HCT116 (cell line): ENCODE data around the gene APOD. TPM values are rescaled to one million over a fixed set of nuclear protein-coding genes. Genes with fewer than 3 reads are reported as not detected.

Source experiments
- ATAC-seq: fragments of 200-7000 bp; cut with Tn5 transposase; 2 replicates; pipeline ENCODE4 v1.9.1; 2020; ENCODE audit warnings: mild to moderate bottlenecking, moderate library complexity
- BruUV-seq: library from RNA; stranded (reverse); fragments of 400-500 nt; replicated peaks from 2 replicates; lab custom pipeline; 2021; lab: Mats Ljungman, UMichigan
- CTCF ChIA-PET: fragments of 300-600 bp; sonication (Branson Sonifier 250); formaldehyde crosslinking; loops from one replicate; lab custom pipeline; 2021; ENCODE audit warnings: antibody characterized with exemption; lab: Charles Lee
- POLR2A ChIA-PET: fragments of 300-600, 350-600 bp; sonication (Branson Sonifier 250); formaldehyde crosslinking; loops from one replicate; lab custom pipeline; 2021; ENCODE audit warnings: antibody characterized with exemption; lab: Charles Lee
- RAD21 ChIA-PET, 2 experiments: fragments of 300-600 bp; sonication (Branson Sonifier 250); formaldehyde crosslinking; loops; one replicate each; lab custom pipeline; 2023; ENCODE audit warnings: low total read pairs in 2 of 2; ENCODE audit not compliant: uncharacterized antibody in 2 of 2, unreplicated experiment in 2 of 2, low non-redundant PET in 1 of 2; lab: Charles Lee
- DNase-seq: peaks from one replicate; pipeline ENCODE4 v3.0.0-alpha.2; 2010; ENCODE audit warnings: low read depth, low spot score
- H2AFZ ChIP-seq: fragments of 200-600 bp; shearing (Covaris generic), sonication (generic); 2 replicates; pipeline ENCODE4 v1.6.1; 2017; ENCODE audit warnings: low read depth, mixed run types, mixed read lengths, antibody characterized with exemption, low read length; ENCODE audit not compliant: poor library complexity, severe bottlenecking
- H3K27ac ChIP-seq: 2 replicates; pipeline ENCODE4 v1.5.1; 2012; ENCODE audit warnings: low read depth, low read length
- H3K27me3 ChIP-seq: fragments of 200-600 bp; sonication (generic); 2 replicates; pipeline ENCODE4 v1.6.1; 2016; ENCODE audit warnings: mixed run types, low read length, mixed read lengths; ENCODE audit not compliant: insufficient read depth
- H3K36me3 ChIP-seq, 2 experiments: fragments of 200-500 bp in 1 of 2; fragments of 200-600 bp in 1 of 2; sonication (Bioruptor generic) in 1 of 2; sonication (generic) in 1 of 2; 2 replicates each; pipeline versions ENCODE4 v1.5.1 to v1.6.1; 2014 to 2016; ENCODE audit warnings: low read length in 2 of 2, inconsistent platforms in 1 of 2, mixed read lengths in 1 of 2, mixed run types in 1 of 2; ENCODE audit not compliant: insufficient read depth in 2 of 2, control insufficient read depth in 1 of 2
- H3K4me1 ChIP-seq, 2 experiments: fragments of 200-600 bp in 1 of 2; sonication (generic) in 1 of 2; 2 replicates each; pipeline versions ENCODE4 v1.5.1 to v1.6.1; 2012 to 2017; ENCODE audit warnings: low read length in 2 of 2, inconsistent platforms in 1 of 2, mild to moderate bottlenecking in 1 of 2, mixed read lengths in 1 of 2, mixed run types in 1 of 2, moderate library complexity in 1 of 2; ENCODE audit not compliant: insufficient read depth in 2 of 2, control insufficient read depth in 1 of 2
- H3K4me2 ChIP-seq: fragments of 200-600 bp; sonication (generic); 2 replicates; pipeline ENCODE4 v1.6.1; 2017; ENCODE audit warnings: mixed run types, low read length, mixed read lengths
- H3K4me3 ChIP-seq, 2 experiments: fragments of 200-600 bp in 1 of 2; sonication (generic) in 1 of 2; replicated peaks in 1 of 2; 2 replicates each; pipeline ENCODE4 v1.5.1; 2011 to 2016; ENCODE audit warnings: low read length in 2 of 2, control low read depth in 1 of 2, low read depth in 1 of 2, mild to moderate bottlenecking in 1 of 2, mixed read lengths in 1 of 2, mixed run types in 1 of 2
- H3K79me2 ChIP-seq: fragments of 200-600 bp; sonication (generic); 2 replicates; pipeline ENCODE4 v1.6.1; 2017; ENCODE audit warnings: mild to moderate bottlenecking, mixed run types, low read length, moderate library complexity, mixed read lengths; ENCODE audit not compliant: insufficient read depth
- H3K9ac ChIP-seq: fragments of 200-600 bp; sonication (generic); 2 replicates; pipeline ENCODE4 v1.6.1; 2016; ENCODE audit warnings: low read length, mixed read lengths
- H3K9me2 ChIP-seq: fragments of 200-600 bp; sonication (generic), shearing (Covaris generic); 2 replicates; pipeline ENCODE4 v1.6.1; 2017; ENCODE audit warnings: mixed run types, mild to moderate bottlenecking, moderate library complexity; ENCODE audit not compliant: insufficient read depth
- H3K9me3 ChIP-seq, 2 experiments: fragments of 200-500 bp in 1 of 2; fragments of 200-600 bp in 1 of 2; sonication (Bioruptor generic) in 1 of 2; sonication (generic) in 1 of 2; 2 replicates each; pipeline ENCODE4 v1.6.1; 2014 to 2017; ENCODE audit warnings: low read length in 2 of 2, mixed read lengths in 2 of 2, inconsistent platforms in 1 of 2, low read depth in 1 of 2, mild to moderate bottlenecking in 1 of 2, mixed run types in 1 of 2, moderate library complexity in 1 of 2; ENCODE audit not compliant: control insufficient read depth in 1 of 2, insufficient read depth in 1 of 2
- H4K20me1 ChIP-seq: fragments of 200-600 bp; sonication (generic), shearing (Covaris generic); 2 replicates; pipeline ENCODE4 v1.6.1; 2017; ENCODE audit warnings: mixed run types, mild to moderate bottlenecking, moderate library complexity; ENCODE audit not compliant: insufficient read depth
- ATF3 ChIP-seq: IDR thresholded peaks from 2 replicates; pipeline ENCODE4 v1.6.1; 2012
- FOSL1 ChIP-seq: IDR thresholded peaks from 2 replicates; pipeline ENCODE4 v1.6.1; 2012; ENCODE audit warnings: low read depth
- JUND ChIP-seq: IDR thresholded peaks from 2 replicates; pipeline ENCODE4 v1.6.1; 2012
- POLR2A ChIP-seq: IDR thresholded peaks from 2 replicates; pipeline ENCODE4 v1.7.0; 2011; ENCODE audit warnings: borderline replicate concordance; ENCODE audit not compliant: insufficient read depth, insufficient read length; ENCODE audit errors: extremely low read depth
- POLR2AphosphoS5 ChIP-seq: IDR thresholded peaks from 2 replicates; pipeline ENCODE4 v1.6.1; 2011; ENCODE audit warnings: mild to moderate bottlenecking, low read depth, low read length, moderate library complexity
- REST ChIP-seq: IDR thresholded peaks from 2 replicates; pipeline ENCODE4 v1.6.1; 2012; ENCODE audit warnings: low read depth
- TCF7L2 ChIP-seq: IDR thresholded peaks from 2 replicates; pipeline ENCODE4 v1.7.0; 2011; ENCODE audit warnings: borderline replicate concordance, inconsistent platforms; ENCODE audit not compliant: insufficient read depth, insufficient read length; ENCODE audit errors: extremely low read depth
- ZNF274 ChIP-seq: fragments of 200-500 bp; sonication (Bioruptor generic); IDR thresholded peaks from 2 replicates; pipeline ENCODE4 v1.6.1; 2014; ENCODE audit warnings: mild to moderate bottlenecking, low read depth, low read length, inconsistent platforms
- intact Hi-C: fragments of 100-400 bp; cut with micrococcal nuclease; formaldehyde crosslinking; loops from 2 replicates; pipeline ENCODE4 v1.10.0; 2022
- total RNA-seq: library from RNA; stranded (reverse); gene quantifications from one replicate; pipeline ENCODE4 v1.2.1, GENCODE V29; 2021; ENCODE audit not compliant: unreplicated experiment

The APOD gene
- total RNA-seq, 1 experiment from 2014 or later = 0.76 TPM

- RAD21 ChIA-PET = no interaction called here
- no peak for ATAC-seq
- CTCF ChIA-PET = interaction anchor here (3.1 kb wide), 1 partner anchor 273 kb away, joined by 15 read pairs; the partner anchor contains the start of gene XXYLT1
- no TSS peak for BruUV-seq
- DNase-seq = no peak
- Histone ChIP-seq H3K9me3 (no peaks in the 10 kb centered on the region), H3K27ac (no peak overlapping the region), H2AFZ (no peak overlapping the region), H3K4me3 (no peak overlapping the region), H3K36me3 (0 out of 4 replicates have a peak, but pooled peaks cover 0 to 3% of the 10 kb centered on the region in 2 experiments), H3K9ac (no peak overlapping the region), H3K4me1 (peaks cover 25 to 48% of the 10 kb centered on the region in 2 experiments), H3K4me2 (no peak overlapping the region), H3K9me2 (no peaks in the 10 kb centered on the region), H3K79me2 (peaks cover 32% of the 10 kb centered on the region), H3K27me3 (no peaks in the 10 kb centered on the region), H4K20me1 (no peaks in the 10 kb centered on the region)
- no peak for TF ChIP-seq TCF7L2
- TF ChIP-seq ATF3 = no peak
- TF ChIP-seq JUND = no peak
- TF ChIP-seq POLR2AphosphoS5 = no peak
- no peak for TF ChIP-seq FOSL1
- no peak for TF ChIP-seq ZNF274
- TF ChIP-seq POLR2A = no peak
- no peak for TF ChIP-seq REST
- POLR2A ChIA-PET = no interaction called here
- intact Hi-C loops = no loop called here
These were observed 39.1 kb downstream of the APOD start for GRCh38 chr3:195544634-195545033.
